ENCODE data around the gene PANK1. TPM values are rescaled to one million over a fixed set of nuclear protein-coding genes. Genes with fewer than 3 reads are reported as not detected.

Gene PANK1
- total RNA-seq, 1 experiment from 2014 or later, result 33.2 TPM

- Histone ChIP-seq H2BK15ac (ENCODE audit: low read depth, low read length) (no peak overlapping the region), H3K9ac (ENCODE audit: extremely low read depth, insufficient read length, low read length) (no peak overlapping the region), H4K20me1 (ENCODE audit: control insufficient read depth, insufficient read depth, insufficient read length) (no peaks in the 10 kb centered on the region), H3K14ac (ENCODE audit: insufficient read depth, low read length) (no peak overlapping the region), H3K4me2 (ENCODE audit: insufficient read depth, insufficient read length, low read length) (no peak overlapping the region), H2AK5ac (ENCODE audit: insufficient read length, low read length) (no peak overlapping the region), H2BK20ac (ENCODE audit: low read depth, low read length, poor library complexity, severe bottlenecking) (no peak overlapping the region), H3K27ac (ENCODE audit: insufficient read length, low read depth, low read length) (no peak overlapping the region), H3K79me1 (ENCODE audit: insufficient read depth, low read depth, low read length, poor library complexity, severe bottlenecking) (no peaks in the 10 kb centered on the region), H2BK5ac (ENCODE audit: insufficient read length, low read length) (no peak overlapping the region), H3K79me2 (ENCODE audit: insufficient read depth, low read length) (peaks cover 5% of the 10 kb centered on the region; the same call in 1 of the 2 replicates), H3T11ph (ENCODE audit: low read length) (no peak overlapping the region), H3K56ac (ENCODE audit: insufficient read length, low read depth, low read length) (no peak overlapping the region), H3K23me2 (ENCODE audit: insufficient read length, low read depth, low read length, poor library complexity, severe bottlenecking) (peaks cover 8% of the 10 kb centered on the region), H4K91ac (ENCODE audit: insufficient read length, low read depth, low read length) (no peak overlapping the region), H4K8ac (replicated peaks; ENCODE audit: insufficient read length, low read depth, low read length) (no peak overlapping the region), H2BK120ac (ENCODE audit: low read depth, low read length, poor library complexity, severe bottlenecking) (no peak overlapping the region), H3K18ac (ENCODE audit: insufficient read length, low read depth, low read length) (no peak overlapping the region), H3K23ac (ENCODE audit: insufficient read length, low read depth, low read length) (no peak overlapping the region), H2BK12ac (ENCODE audit: insufficient read length, low read depth, low read length) (no peak overlapping the region), H3K4me1 (ENCODE audit: insufficient read depth, low read length) (peaks cover 4% of the 10 kb centered on the region; the same call in 1 of the 2 replicates), H2AFZ (ENCODE audit: low read length) (no peak overlapping the region), H3K4ac (ENCODE audit: low read depth, low read length) (no peak overlapping the region), H4K5ac (ENCODE audit: insufficient read length, low read depth, low read length) (no peak overlapping the region), H3K9me3 (ENCODE audit: control insufficient read depth, low read depth, low read length) (no peaks in the 10 kb centered on the region), H3K27me3 (ENCODE audit: insufficient read depth, low read length) (no peaks in the 10 kb centered on the region; the same call in 1 of the 2 replicates)
- peaks cover 0 to 11% (median 10%) of the 10 kb centered on the region in 3 experiments; a peak in 5 of 7 replicates for H3K36me3 Mint-ChIP-seq (ENCODE audit: insufficient read depth in 1 of 3, low read depth in 3 of 3)
- peak overlapping the region in 1 of 3 experiments; percentile 89; a peak in 1 of 7 replicates for H3K27ac Mint-ChIP-seq
- no peak overlapping the region for H3K4me3 Mint-ChIP-seq
- no peak for TF ChIP-seq CTCF (conservative IDR thresholded peaks at IDR 0.05)
- peaks cover 42% of the 10 kb centered on the region in 2 experiments for H3K4me1 Mint-ChIP-seq
- no peaks in the 10 kb centered on the region for H3K27me3 Mint-ChIP-seq (ENCODE audit: low read depth)
- no peak for DNase-seq
- no CpG with 5 or more reads among the region's 3 CpGs for WGBS (ENCODE audit: extremely low coverage, insufficient read length, low lambda C conversion rate)
- peaks cover 0 to 4% of the 10 kb centered on the region in 2 experiments; a peak in 2 of 5 replicates for H3K9me3 Mint-ChIP-seq
Measured at GRCh38 chr10:89648074-89648473, 3.0 kb upstream of the PANK1 start.

Measured in H9 (cell line).